ENCODE data around the gene C19orf25.
"Not testable (repeated sequence)": the region's sequence is repeated elsewhere in the genome, so short reads cannot be mapped to it uniquely, and the experiment has no call there.

The C19orf25 gene

GRCh38 chr19:1449467-1450442 lies 29.3 kb downstream of the C19orf25 start, which contains the start of gene APC2:
Gene APC2 (plus strand): TSS chr19:1450121. CDS start chr19:1453002, 2,881 bp downstream.
- no peak for DNase-seq (ENCODE audit: low read depth in 2 of 2)

GRCh38 chr19:1447944-1448343 lies 31.1 kb downstream of the C19orf25 start:
- DNase-seq (ENCODE audit: low read depth in 2 of 2): no peak

- no peak for DNase-seq (ENCODE audit: low read depth in 2 of 2)
These were observed 31.5 kb downstream of the C19orf25 start for GRCh38 chr19:1447504-1447903.

GRCh38 chr19:1446713-1447481 lies 32.1 kb downstream of the C19orf25 start:
- DNase-seq (ENCODE audit: low read depth in 2 of 2): no peak

- DNase-seq (ENCODE audit: low read depth in 2 of 2): no peak
These were observed 32.9 kb downstream of the C19orf25 start for GRCh38 chr19:1445932-1446712.

- DNase-seq (ENCODE audit: low read depth in 2 of 2): peak; percentile 71 to 73
These were observed 33.7 kb downstream of the C19orf25 start for GRCh38 chr19:1445185-1445931.

- no peak for DNase-seq (ENCODE audit: low read depth in 2 of 2)
These were observed 37.2 kb downstream of the C19orf25 start for GRCh38 chr19:1441677-1442438.

GRCh38 chr19:1441022-1441426 lies 38.0 kb downstream of the C19orf25 start:
- DNase-seq (ENCODE audit: low read depth in 2 of 2): no peak

- DNase-seq (ENCODE audit: low read depth in 2 of 2): no peak
These were observed 38.6 kb downstream of the C19orf25 start for GRCh38 chr19:1440418-1440801.

- not testable (repeated sequence) for DNase-seq (ENCODE audit: low read depth in 2 of 2)
These were observed 39.2 kb downstream of the C19orf25 start for GRCh38 chr19:1439525-1440417.

GRCh38 chr19:1438933-1439354 lies 40.1 kb downstream of the C19orf25 start:
- DNase-seq (ENCODE audit: low read depth in 2 of 2): no peak

- DNase-seq (ENCODE audit: low read depth in 2 of 2): peak; percentile 90 to 91
These were observed 40.7 kb downstream of the C19orf25 start, which contains the start of gene RPS15 for GRCh38 chr19:1438035-1438932. Gene RPS15 (plus strand): TSS chr19:1438396. CDS start chr19:1438426, 30 bp downstream.

- no peak for DNase-seq (ENCODE audit: low read depth in 2 of 2)
These were observed 41.4 kb downstream of the C19orf25 start for GRCh38 chr19:1437609-1438008.

GRCh38 chr19:1435378-1435989 lies 43.5 kb downstream of the C19orf25 start:
- no peak for DNase-seq (ENCODE audit: low read depth in 2 of 2)

- no peak for DNase-seq (ENCODE audit: low read depth in 2 of 2)
These were observed 44.4 kb downstream of the C19orf25 start for GRCh38 chr19:1434577-1435060.

GRCh38 chr19:1434040-1434366 lies 45.0 kb downstream of the C19orf25 start:
- DNase-seq (ENCODE audit: low read depth in 2 of 2): no peak

Data from stimulated activated CD8-positive, alpha-beta memory T cell treated with anti-CD3 and anti-CD28 coated beads, Interleukin-15, amount 100 ng/mL, for 48 hours (primary cell).